Measurements from ENCODE around the gene LMX1B. TPM values are rescaled to one million over a fixed set of nuclear protein-coding genes. Genes with fewer than 3 reads are reported as not detected.
"Not testable (repeated sequence)": the region's sequence is repeated elsewhere in the genome, so short reads cannot be mapped to it uniquely, and the experiment has no call there.

LMX1B gene
- total and polyA plus RNA-seq, 10 donors = 0.02 to 0.25 TPM; not detected in 8

- Histone ChIP-seq H3K27ac (no peak overlapping the region), H3K36me3 (no peaks in the 10 kb centered on the region), H3K9me3 (no peaks in the 10 kb centered on the region), H3K4me1 (no peaks in the 10 kb centered on the region), H3K27me3 (replicated peaks in 1 of 7) (peaks cover 0 to 48% (median 0%) of the 10 kb centered on the region in 7 donors), H3K4me3 (no peak overlapping the region)
- TF ChIP-seq POLR2A (IDR thresholded peaks at IDR 0.05) = no peak
- no peak for TF ChIP-seq CTCF (IDR thresholded peaks at IDR 0.05 in 8 of 11, conservative IDR thresholded peaks at IDR 0.05 in 3 of 11)
- WGBS, 5 donors = 91 to 100% (median 94%) methylated on average over 1 of the region's 1 CpG
- intact Hi-C loops (cut with DNase I; ENCODE audit: low total_unique reads) = no loop called here
- no peak for DNase-seq
Measured at GRCh38 chr9:126569036-126569435, 44.7 kb upstream of the LMX1B start.

GRCh38 chr9:126578029-126578428 lies 35.7 kb upstream of the LMX1B start:
- no peak overlapping the region for H3K4me3 ChIP-seq
- no peaks in the 10 kb centered on the region for H3K36me3 ChIP-seq
- no peak for TF ChIP-seq POLR2A (IDR thresholded peaks at IDR 0.05)
- TF ChIP-seq POLR2AphosphoS5 (IDR thresholded peaks at IDR 0.05) = no peak
- no peak for TF ChIP-seq CTCF (IDR thresholded peaks at IDR 0.05 in 8 of 11, conservative IDR thresholded peaks at IDR 0.05 in 3 of 11)
- WGBS, 5 donors = 68 to 86% (median 80%) methylated on average over 6 of the region's 6 CpGs
- DNase-seq = peak; percentile 36
- no peak overlapping the region for H3K27ac ChIP-seq
- H3K4me1 ChIP-seq = no peaks in the 10 kb centered on the region
- peaks cover 0 to 56% (median 0%) of the 10 kb centered on the region in 7 donors for H3K27me3 ChIP-seq (replicated peaks in 1 of 7)
- intact Hi-C loops (cut with DNase I; ENCODE audit: low total_unique reads) = no loop called here
- H3K9me3 ChIP-seq = no peaks in the 10 kb centered on the region

GRCh38 chr9:126580319-126580718 lies 33.4 kb upstream of the LMX1B start:
- intact Hi-C loops (cut with DNase I; ENCODE audit: low total_unique reads); H3K27ac ChIP-seq; DNase-seq; H3K36me3 ChIP-seq; H3K4me1 ChIP-seq; H3K4me3 ChIP-seq; H3K9me3 ChIP-seq: not testable (repeated sequence)
- WGBS, 5 donors = 76 to 98% (median 83%) methylated on average over 5 of the region's 5 CpGs
- peaks cover 0 to 75% (median 0%) of the 10 kb centered on the region in 7 donors for H3K27me3 ChIP-seq (replicated peaks in 1 of 7)

GRCh38 chr9:126581893-126582292 lies 31.8 kb upstream of the LMX1B start:
- 54 to 65% (median 59%) methylated on average over 9 of the region's 9 CpGs for WGBS, 5 donors
- no peaks in the 10 kb centered on the region for H3K36me3 ChIP-seq
- no peak overlapping the region for H3K27ac ChIP-seq
- no peak overlapping the region for H3K4me3 ChIP-seq
- no peaks in the 10 kb centered on the region for H3K4me1 ChIP-seq
- no peak for DNase-seq
- peaks cover 0 to 85% (median 0%) of the 10 kb centered on the region in 7 donors for H3K27me3 ChIP-seq (replicated peaks in 1 of 7)
- TF ChIP-seq POLR2A (IDR thresholded peaks at IDR 0.05) (no peak), POLR2AphosphoS5 (IDR thresholded peaks at IDR 0.05) (no peak), CTCF (IDR thresholded peaks at IDR 0.05 in 8 of 11, conservative IDR thresholded peaks at IDR 0.05 in 3 of 11) (no peak)
- intact Hi-C loops (cut with DNase I; ENCODE audit: low total_unique reads) = no loop called here
- H3K9me3 ChIP-seq = no peaks in the 10 kb centered on the region

- H3K27me3 ChIP-seq (replicated peaks in 1 of 7) = peaks cover 0 to 84% (median 0%) of the 10 kb centered on the region in 7 donors
- 67 to 82% (median 76%) methylated on average over 7 of the region's 7 CpGs for WGBS, 5 donors
- no peaks in the 10 kb centered on the region for H3K4me1 ChIP-seq
- TF ChIP-seq POLR2AphosphoS5 (IDR thresholded peaks at IDR 0.05) = no peak
- TF ChIP-seq CTCF (IDR thresholded peaks at IDR 0.05 in 8 of 11, conservative IDR thresholded peaks at IDR 0.05 in 3 of 11) = no peak
- TF ChIP-seq POLR2A (IDR thresholded peaks at IDR 0.05) = no peak
- no peak overlapping the region for H3K4me3 ChIP-seq
- no peaks in the 10 kb centered on the region for H3K9me3 ChIP-seq
- H3K27ac ChIP-seq = no peak overlapping the region
- H3K36me3 ChIP-seq = no peaks in the 10 kb centered on the region
- intact Hi-C loops (cut with DNase I; ENCODE audit: low total_unique reads) = no loop called here
- DNase-seq = no peak
Measured at GRCh38 chr9:126582427-126582826, 31.3 kb upstream of the LMX1B start.

Measured in spleen (tissue), 11 donors.